ENCODE data around the gene ARHGEF37.

- TF ChIP-seq ARNT (IDR thresholded peaks at IDR 0.05) (no peak), ZNF384 (IDR thresholded peaks at IDR 0.05) (no peak), SP1 (IDR thresholded peaks at IDR 0.05) (no peak), TARDBP (IDR thresholded peaks at IDR 0.05) (no peak), CTBP1 (IDR thresholded peaks at IDR 0.05; ENCODE audit: borderline replicate concordance) (no peak), SUZ12 (IDR thresholded peaks at IDR 0.05) (no peak)
Measured at GRCh38 chr5:149645725-149646124, 64.4 kb downstream of the ARHGEF37 start.
